ENCODE data around the gene SGMS1.

Gene SGMS1

GRCh38 chr10:50645236-50645635 is 21.5 kb upstream of the SGMS1 start:
- Histone ChIP-seq H3K4me2 (ENCODE audit: low read length) (no peak overlapping the region), H3F3A (ENCODE audit: insufficient read depth, low read length) (no peaks in the 10 kb centered on the region), H3K79me2 (ENCODE audit: insufficient read depth, low read length) (no peaks in the 10 kb centered on the region)

GRCh38 chr10:50641626-50642025 is 17.9 kb upstream of the SGMS1 start:
- Histone ChIP-seq H4K20me1 (ENCODE audit: insufficient read depth, low read length) (no peaks in the 10 kb centered on the region), H3K9me2 (ENCODE audit: low read depth, low read length) (no peaks in the 10 kb centered on the region), H3K4me3 (ENCODE audit: low read depth, low read length, poor library complexity, severe bottlenecking) (no peak overlapping the region), H3K27ac (ENCODE audit: low read depth, low read length, poor library complexity, severe bottlenecking) (no peak overlapping the region), H3F3A (ENCODE audit: insufficient read depth, low read length) (no peaks in the 10 kb centered on the region), H3K9me3 (ENCODE audit: low read length) (no peaks in the 10 kb centered on the region), H3K4me2 (ENCODE audit: low read length) (no peak overlapping the region), H3K79me2 (ENCODE audit: insufficient read depth, low read length) (no peaks in the 10 kb centered on the region), H2AFZ (ENCODE audit: low read length) (no peak overlapping the region), H3K4me1 (ENCODE audit: insufficient read depth, low read length, severe bottlenecking) (no peaks in the 10 kb centered on the region), H3K36me3 (ENCODE audit: insufficient read depth, low read length) (no peaks in the 10 kb centered on the region), H3K27me3 (ENCODE audit: insufficient read depth, low read length) (no peaks in the 10 kb centered on the region), H3K9ac (ENCODE audit: low read length) (no peak overlapping the region)
- TF ChIP-seq CTCF (IDR thresholded peaks at IDR 0.05; ENCODE audit: low read length), result no peak
- TF ChIP-seq EZH2 (IDR thresholded peaks at IDR 0.05; ENCODE audit: borderline replicate concordance, low read length), result no peak

More at GRCh38 chr10:50645236-50645635, 21.5 kb upstream of the SGMS1 start:
- Histone ChIP-seq H3K27ac (ENCODE audit: low read depth, low read length, poor library complexity, severe bottlenecking) (no peak overlapping the region), H3K27me3 (ENCODE audit: insufficient read depth, low read length) (no peaks in the 10 kb centered on the region), H3K9me2 (ENCODE audit: low read depth, low read length) (no peaks in the 10 kb centered on the region), H3K36me3 (ENCODE audit: insufficient read depth, low read length) (no peaks in the 10 kb centered on the region), H2AFZ (ENCODE audit: low read length) (no peak overlapping the region), H3K9me3 (ENCODE audit: low read length) (no peaks in the 10 kb centered on the region), H4K20me1 (ENCODE audit: insufficient read depth, low read length) (no peaks in the 10 kb centered on the region), H3K4me1 (ENCODE audit: insufficient read depth, low read length, severe bottlenecking) (peaks cover 8% of the 10 kb centered on the region), H3K9ac (ENCODE audit: low read length) (no peak overlapping the region), H3K4me3 (ENCODE audit: low read depth, low read length, poor library complexity, severe bottlenecking) (no peak overlapping the region)
- TF ChIP-seq EZH2 (IDR thresholded peaks at IDR 0.05; ENCODE audit: borderline replicate concordance, low read length) (no peak), CTCF (IDR thresholded peaks at IDR 0.05; ENCODE audit: low read length) (no peak)

- no peak overlapping the region for H2AFZ ChIP-seq (ENCODE audit: low read length)
- H3K9ac ChIP-seq (ENCODE audit: low read length), result no peak overlapping the region
- no peaks in the 10 kb centered on the region for H3K9me2 ChIP-seq (ENCODE audit: low read depth, low read length)
- H3K36me3 ChIP-seq (ENCODE audit: insufficient read depth, low read length), result no peaks in the 10 kb centered on the region
- H3F3A ChIP-seq (ENCODE audit: insufficient read depth, low read length), result no peaks in the 10 kb centered on the region
- no peak overlapping the region for H3K27ac ChIP-seq (ENCODE audit: low read depth, low read length, poor library complexity, severe bottlenecking)
- no peak overlapping the region for H3K4me3 ChIP-seq (ENCODE audit: low read depth, low read length, poor library complexity, severe bottlenecking)
- no peak overlapping the region for H3K4me2 ChIP-seq (ENCODE audit: low read length)
- no peak for TF ChIP-seq CTCF (IDR thresholded peaks at IDR 0.05; ENCODE audit: low read length)
- no peak for TF ChIP-seq EZH2 (IDR thresholded peaks at IDR 0.05; ENCODE audit: borderline replicate concordance, low read length)
- H3K27me3 ChIP-seq (ENCODE audit: insufficient read depth, low read length), result no peaks in the 10 kb centered on the region
- no peaks in the 10 kb centered on the region for H4K20me1 ChIP-seq (ENCODE audit: insufficient read depth, low read length)
- no peaks in the 10 kb centered on the region for H3K4me1 ChIP-seq (ENCODE audit: insufficient read depth, low read length, severe bottlenecking)
- no peaks in the 10 kb centered on the region for H3K9me3 ChIP-seq (ENCODE audit: low read length)
- no peaks in the 10 kb centered on the region for H3K79me2 ChIP-seq (ENCODE audit: insufficient read depth, low read length)
These were observed 16.5 kb upstream of the SGMS1 start for GRCh38 chr10:50640238-50640637.

All from OCI-LY1 (cell line).